HepG2 (cell line): ENCODE results near the gene YWHAQ.

Source experiments
- CREB1 ChIP-seq, 2 experiments: fragments of 450-650 bp in 1 of 2; IDR thresholded peaks; 2 replicates each; pipeline ENCODE4 v1.6.1; 2016 to 2017; ENCODE audit warnings: control low read depth in 1 of 2, mild to moderate bottlenecking in 1 of 2, missing compliant biosample characterization in 1 of 2, missing genetic modification characterization in 1 of 2
- CTCF ChIP-seq: sonication (generic); formaldehyde crosslinking; IDR thresholded peaks from 2 replicates; pipeline ENCODE4 v1.5.0; 2020; ENCODE audit warnings: mild to moderate bottlenecking, missing genetic modification reagents, moderate library complexity
- FOXM1 ChIP-seq: sonication (generic); formaldehyde crosslinking; IDR thresholded peaks from 2 replicates; pipeline ENCODE4 v1.5.0; 2020; ENCODE audit warnings: missing genetic modification reagents
- KAT7 ChIP-seq: IDR thresholded peaks from 2 replicates; pipeline ENCODE4 v1.6.1; 2018; ENCODE audit warnings: borderline replicate concordance, missing compliant biosample characterization
- KDM5B ChIP-seq: sonication (generic); formaldehyde crosslinking; IDR thresholded peaks from 2 replicates; pipeline ENCODE4 v1.4.0; 2020; ENCODE audit warnings: missing genetic modification reagents, mild to moderate bottlenecking, borderline replicate concordance
- KLF12 ChIP-seq: sonication (generic); formaldehyde crosslinking; IDR thresholded peaks from 2 replicates; pipeline ENCODE4 v1.4.0; 2020; ENCODE audit warnings: missing genetic modification reagents, borderline replicate concordance
- MYPOP ChIP-seq: sonication (generic); formaldehyde crosslinking; IDR thresholded peaks from 2 replicates; pipeline ENCODE4 v1.8.1; 2023; ENCODE audit warnings: mild to moderate bottlenecking, moderate library complexity, missing genetic modification reagents
- PHF8 ChIP-seq: sonication (generic); formaldehyde crosslinking; IDR thresholded peaks from 2 replicates; pipeline ENCODE4 v1.5.0; 2020; ENCODE audit warnings: missing genetic modification reagents
- POLR2AphosphoS2 ChIP-seq: IDR thresholded peaks from 2 replicates; pipeline ENCODE4 v1.6.1; 2011; ENCODE audit warnings: low read depth, low read length, improper control_type of control experiment
- POLR2AphosphoS5 ChIP-seq: IDR thresholded peaks from 2 replicates; pipeline ENCODE4 v1.6.1; 2012; ENCODE audit warnings: low read depth, low read length
- RAD21 ChIP-seq: fragments of 450-650 bp; formaldehyde crosslinking; IDR thresholded peaks from 2 replicates; pipeline ENCODE4 v1.5.0; 2020; ENCODE audit warnings: mild to moderate bottlenecking
- SNAPC5 ChIP-seq: sonication (generic); formaldehyde crosslinking; IDR thresholded peaks from 2 replicates; pipeline ENCODE4 v1.8.1; 2023; ENCODE audit warnings: mild to moderate bottlenecking, missing genetic modification reagents, borderline replicate concordance
- SRSF9 ChIP-seq: fragments of 200-400 bp; formaldehyde crosslinking; IDR thresholded peaks from 2 replicates; pipeline ENCODE4 v1.6.1; 2018; ENCODE audit warnings: borderline replicate concordance, mild to moderate bottlenecking, low read depth, low read length; ENCODE audit not compliant: insufficient read depth, poor library complexity, severe bottlenecking

GRCh38 chr2:9613291-9613690 lies 17.5 kb downstream of the YWHAQ start:
- TF ChIP-seq KLF12 (CRISPR knock-in tag) (no peak), CREB1 (IDR thresholded peaks at IDR 0.05) (no peak), CREB1 (CRISPR knock-in tag; IDR thresholded peaks at IDR 0.05) (no peak), KDM5B (CRISPR knock-in tag) (no peak), SRSF9 (no peak), KAT7 (CRISPR knock-in tag) (no peak), MYPOP (no peak), PHF8 (no peak), POLR2AphosphoS2 (no peak), FOXM1 (CRISPR knock-in tag) (no peak), RAD21 (CRISPR knock-in tag) (no peak), POLR2AphosphoS5 (no peak), SNAPC5 (CRISPR knock-in tag) (no peak), CTCF (no peak)
